HG03175 (cell line): ENCODE data around the gene CARNS1.

Experiments
- ATAC-seq: cut with Tn5 transposase; IDR thresholded peaks from one replicate; pipeline ENCODE4 v1.9.1; 2021; ENCODE audit warnings: mild to moderate bottlenecking, moderate library complexity; ENCODE audit not compliant: unreplicated experiment

Gene CARNS1

GRCh38 chr11:67375320-67376055 lies 40.0 kb upstream of the CARNS1 start:
- ATAC-seq = no peak

DNA sequence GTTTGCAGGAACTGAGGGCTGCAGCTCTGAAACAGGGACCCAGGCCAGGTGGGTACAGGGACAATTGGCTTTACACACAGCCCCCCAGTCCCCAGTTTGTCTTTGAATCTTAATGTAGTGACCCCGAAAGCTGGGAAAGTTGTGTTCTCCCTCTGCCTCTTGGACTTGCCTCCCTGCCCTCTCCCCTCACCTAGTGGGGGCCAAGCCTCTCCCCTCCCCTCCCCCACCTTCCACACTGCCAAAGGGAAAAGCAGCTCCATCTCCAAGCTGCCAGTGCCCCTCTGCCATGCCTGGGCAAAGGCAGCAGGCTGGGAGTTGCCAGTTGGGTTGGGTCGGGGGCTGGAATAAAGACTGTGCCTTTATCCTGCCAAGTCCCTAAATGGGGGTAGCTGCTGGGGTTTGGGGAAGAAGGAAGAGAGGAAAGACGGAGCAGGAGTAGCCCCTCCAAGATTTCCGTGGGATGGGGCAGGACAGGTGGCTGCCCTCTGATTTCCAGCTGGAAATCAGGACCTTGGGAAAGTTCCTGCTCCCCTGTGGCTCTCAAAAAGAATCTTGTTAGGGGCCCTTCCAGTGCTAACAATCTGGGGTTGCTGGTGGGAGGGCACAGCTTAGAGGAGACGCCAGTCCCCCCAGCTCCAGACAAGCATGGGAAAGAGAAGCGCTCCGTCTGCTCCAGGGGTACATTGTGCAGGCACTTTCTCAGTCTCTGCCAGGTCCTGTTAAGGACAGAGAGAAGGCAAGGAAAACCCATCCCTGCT lies 39.2 kb upstream of the CARNS1 start:
- ATAC-seq = no peak

GRCh38 chr11:67376873-67377808 lies 38.3 kb upstream of the CARNS1 start:
- no peak for ATAC-seq

- no peak for ATAC-seq
Measured at GRCh38 chr11:67378544-67378943, 36.9 kb upstream of the CARNS1 start.

- no peak for ATAC-seq
Measured at GRCh38 chr11:67379061-67380058, 36.1 kb upstream of the CARNS1 start.

GRCh38 chr11:67381244-67381972 lies 34.1 kb upstream of the CARNS1 start:
- no peak for ATAC-seq

- ATAC-seq = no peak
Measured at GRCh38 chr11:67382276-67383136, 33.0 kb upstream of the CARNS1 start.

DNA sequence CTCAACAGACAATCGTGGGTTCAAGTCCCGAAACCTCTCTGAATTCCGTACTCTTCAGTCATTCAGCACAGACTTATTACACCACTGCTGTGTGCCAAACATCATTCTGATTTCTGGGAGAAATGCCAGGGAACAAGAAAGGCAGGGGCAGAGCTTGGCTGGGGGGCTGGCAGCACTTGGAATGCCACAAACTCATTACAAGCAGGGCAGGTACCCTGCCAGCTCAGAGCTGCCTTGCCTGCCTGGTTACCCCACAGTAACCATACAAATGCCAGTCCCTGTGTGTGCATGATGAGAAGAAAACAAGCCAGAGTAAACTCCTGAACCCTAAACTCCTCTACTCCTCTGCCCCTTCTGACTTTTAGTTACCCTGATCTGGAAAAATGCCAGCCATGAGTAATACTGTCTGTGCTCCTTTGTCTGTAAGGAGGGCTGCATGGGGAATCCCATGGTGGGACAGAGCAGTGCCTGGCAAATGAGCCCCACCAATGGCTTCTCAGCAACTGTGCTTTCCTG lies 30.6 kb upstream of the CARNS1 start:
- ATAC-seq = no peak

DNA sequence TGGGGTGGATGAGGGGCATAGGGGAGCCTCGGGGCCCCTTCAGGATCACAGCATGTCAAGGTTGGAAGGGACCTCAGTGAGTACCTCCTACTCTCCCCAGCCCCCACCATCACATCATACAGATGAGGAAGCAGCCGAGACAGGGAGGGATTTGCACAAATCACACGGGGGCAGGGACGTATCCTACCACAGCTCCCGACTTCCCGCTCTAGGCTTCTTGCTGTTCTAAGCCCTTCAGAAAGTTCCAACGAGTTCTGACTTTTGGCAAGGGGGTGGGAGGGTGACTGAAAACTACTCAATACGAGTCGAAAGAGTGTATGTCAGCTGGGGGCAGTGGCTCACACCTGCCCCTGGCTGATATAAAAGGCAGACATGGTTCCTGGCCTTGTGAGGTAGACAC lies 28.4 kb upstream of the CARNS1 start:
- no peak for ATAC-seq

DNA sequence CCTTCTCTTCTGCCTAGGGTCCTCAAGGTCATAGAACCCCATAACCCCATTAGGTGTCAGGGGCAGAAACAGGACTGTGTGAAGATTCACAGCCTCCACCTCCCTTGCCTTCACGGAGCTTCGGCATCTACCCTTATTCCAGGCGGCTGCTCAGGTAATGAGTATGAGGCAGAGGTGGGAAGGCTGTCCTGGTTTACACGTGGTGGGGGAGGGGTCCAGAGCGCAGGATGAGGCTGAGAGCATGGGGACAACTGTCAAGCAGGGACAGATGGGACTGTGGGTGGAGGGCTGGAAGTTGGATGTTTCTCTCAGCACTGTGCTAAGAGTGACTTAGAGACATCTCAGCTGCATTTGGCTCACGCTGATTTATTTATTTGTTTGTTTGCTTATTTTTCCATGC lies 28.0 kb upstream of the CARNS1 start:
- no peak for ATAC-seq

GRCh38 chr11:67389477-67389876 lies 26.0 kb upstream of the CARNS1 start:
- ATAC-seq = no peak

- no peak for ATAC-seq
Measured at GRCh38 chr11:67390947-67391303, 24.6 kb upstream of the CARNS1 start.

GRCh38 chr11:67391304-67392182 lies 23.9 kb upstream of the CARNS1 start, which contains the start of gene RAD9A:
RAD9A (plus strand) TSS chr11:67391986; CDS start chr11:67392045, 59 bp downstream.
- ATAC-seq = peak; percentile 61

DNA sequence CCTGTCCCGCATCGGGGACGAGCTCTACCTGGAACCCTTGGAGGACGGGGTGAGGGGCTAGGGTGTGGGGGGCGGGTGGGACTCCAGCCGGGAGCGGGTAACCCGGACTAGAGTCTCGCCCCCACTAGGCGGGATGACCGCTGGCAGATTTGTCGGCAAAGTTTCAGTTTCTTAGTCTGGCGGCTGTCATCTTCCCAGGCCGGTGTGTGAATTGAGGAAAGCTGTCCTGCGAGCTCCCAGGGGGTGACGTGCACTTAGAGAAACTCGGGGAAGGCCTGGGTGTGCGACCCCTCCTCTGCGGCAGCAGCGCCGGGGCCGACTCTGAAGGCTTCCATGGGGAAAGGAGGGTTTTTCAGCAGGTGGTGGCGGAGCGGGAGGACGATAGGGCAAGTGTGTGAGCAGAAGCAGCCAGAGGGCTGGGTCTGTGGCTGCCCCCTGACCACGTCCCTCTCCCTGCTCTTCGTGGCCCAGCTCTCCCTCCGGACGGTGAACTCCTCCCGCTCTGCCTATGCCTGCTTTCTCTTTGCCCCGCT lies 23.2 kb upstream of the CARNS1 start:
- ATAC-seq = no peak

GRCh38 chr11:67393437-67393836 lies 22.0 kb upstream of the CARNS1 start:
- no peak for ATAC-seq

DNA sequence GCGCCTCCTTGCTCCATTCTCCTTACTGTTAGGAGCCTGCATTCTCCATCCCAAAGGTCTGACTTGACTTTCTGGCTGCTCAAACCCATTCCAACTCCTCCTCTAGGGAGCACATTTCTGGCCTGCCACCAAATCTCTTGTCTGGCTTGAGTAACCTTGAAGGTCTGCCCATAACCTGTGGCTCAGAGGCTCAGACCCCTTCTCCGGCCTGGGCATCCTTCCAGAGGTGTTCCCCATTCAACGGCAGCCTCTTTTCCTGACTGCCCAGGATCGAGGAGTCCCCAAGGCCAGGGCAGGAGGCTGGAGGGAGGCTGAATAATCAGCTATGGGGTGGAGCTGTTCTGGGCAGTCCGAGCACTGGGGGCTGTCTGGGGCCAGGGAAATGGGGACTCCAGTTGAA lies 21.5 kb upstream of the CARNS1 start:
- no peak for ATAC-seq
